Left renal pelvis (tissue), 4 donors: Measurements from ENCODE around the gene ANKRD60. TPM values are rescaled to one million over a fixed set of nuclear protein-coding genes. Genes with fewer than 3 reads are reported as not detected.

Experiments
- DNase-seq, 4 donors: peaks; one replicate each; pipeline ENCODE4 v3.0.0-alpha.2; 2013; ENCODE audit warnings: low read depth in 4 of 4, low spot score in 3 of 4
- polyA plus RNA-seq, 4 donors: library from polyadenylated mRNA; unstranded; fragments of 120-200 nt; gene quantifications; one replicate each; pipeline ENCODE4 v1.2.1, GENCODE V29; 2013; ENCODE audit not compliant: insufficient read length in 4 of 4

Gene ANKRD60
- polyA plus RNA-seq, 4 donors: not detected

GRCh38 chr20:58196402-58197184 is 31.9 kb downstream of the ANKRD60 start:
- no peak for DNase-seq

- no peak for DNase-seq
Observed at GRCh38 chr20:58195047-58195446, 33.4 kb downstream of the ANKRD60 start.

- DNase-seq: no peak
Observed at GRCh38 chr20:58194175-58194791, 34.2 kb downstream of the ANKRD60 start.

- DNase-seq: no peak
Observed at GRCh38 chr20:58192567-58192966, 35.9 kb downstream of the ANKRD60 start.

GRCh38 chr20:58192065-58192464 is 36.4 kb downstream of the ANKRD60 start:
- no peak for DNase-seq

- no peak for DNase-seq
Observed at GRCh38 chr20:58188527-58188926, 39.9 kb downstream of the ANKRD60 start.

- no peak for DNase-seq
Observed at GRCh38 chr20:58184984-58185383, 43.5 kb downstream of the ANKRD60 start.

GRCh38 chr20:58184063-58184462 is 44.4 kb downstream of the ANKRD60 start:
- DNase-seq: no peak

GRCh38 chr20:58182521-58183140 is 45.8 kb downstream of the ANKRD60 start:
- no peak for DNase-seq

- DNase-seq: no peak
Observed at GRCh38 chr20:58179432-58180099, 48.9 kb downstream of the ANKRD60 start.

GRCh38 chr20:58179083-58179431 is 49.4 kb downstream of the ANKRD60 start:
- DNase-seq: no peak

GRCh38 chr20:58177799-58178198 is 50.7 kb downstream of the ANKRD60 start:
- no peak for DNase-seq

- no peak for DNase-seq
Observed at GRCh38 chr20:58175836-58176235, 52.6 kb downstream of the ANKRD60 start.

GRCh38 chr20:58175425-58175824 is 53.0 kb downstream of the ANKRD60 start:
- DNase-seq: no peak

- DNase-seq: no peak
Observed at GRCh38 chr20:58174708-58175280, 53.7 kb downstream of the ANKRD60 start.

GRCh38 chr20:58173930-58174707 is 54.3 kb downstream of the ANKRD60 start:
- no peak for DNase-seq

GRCh38 chr20:58173091-58173490 is 55.4 kb downstream of the ANKRD60 start:
- no peak for DNase-seq

- DNase-seq: no peak
Observed at GRCh38 chr20:58171796-58172425, 56.5 kb downstream of the ANKRD60 start.

GRCh38 chr20:58169450-58169849 is 59.0 kb downstream of the ANKRD60 start:
- DNase-seq: no peak

- no peak for DNase-seq
Observed at GRCh38 chr20:58168843-58169242, 59.6 kb downstream of the ANKRD60 start.
